KMS-11 (cell line): ENCODE measurements around the gene ABCA10.

Experiments used
- H2AFZ ChIP-seq: fragments of 200-600 bp; sonication (generic); 2 replicates; pipeline ENCODE4 v1.6.1; 2016; ENCODE audit warnings: antibody characterized with exemption, mixed run types, low read depth
- H3K27ac ChIP-seq: fragments of 200-600 bp; sonication (generic); 2 replicates; pipeline ENCODE4 v1.6.1; 2016; ENCODE audit warnings: mild to moderate bottlenecking, mixed run types
- H3K27me3 ChIP-seq: fragments of 200-600 bp; sonication (generic); 2 replicates; pipeline ENCODE4 v1.6.1; 2017; ENCODE audit warnings: mild to moderate bottlenecking, low read depth, mixed run types, moderate library complexity; ENCODE audit not compliant: insufficient read depth
- H3K36me3 ChIP-seq: fragments of 200-600 bp; sonication (generic); 2 replicates; pipeline ENCODE4 v1.6.1; 2017; ENCODE audit warnings: mild to moderate bottlenecking, mixed run types; ENCODE audit not compliant: insufficient read depth
- H3K4me1 ChIP-seq: fragments of 200-600 bp; sonication (generic); 2 replicates; pipeline ENCODE4 v1.6.1; 2016; ENCODE audit warnings: mild to moderate bottlenecking, low read depth, mixed run types; ENCODE audit not compliant: poor library complexity, severe bottlenecking
- H3K4me2 ChIP-seq: fragments of 200-600 bp; sonication (generic); 2 replicates; pipeline ENCODE4 v1.7.0; 2016; ENCODE audit warnings: mild to moderate bottlenecking, mixed run types
- H3K4me3 ChIP-seq: fragments of 200-600 bp; sonication (generic); IDR thresholded peaks from 2 replicates; pipeline ENCODE4 v1.6.1; 2017; ENCODE audit warnings: low read depth, low read length, mixed read lengths; ENCODE audit not compliant: insufficient read depth
- H3K79me2 ChIP-seq: fragments of 200-600 bp; sonication (generic); 2 replicates; pipeline ENCODE4 v1.6.1; 2016; ENCODE audit warnings: low read depth, mixed run types; ENCODE audit not compliant: insufficient read depth
- H3K9ac ChIP-seq: fragments of 200-600 bp; sonication (generic); 2 replicates; pipeline ENCODE4 v1.6.1; 2016; ENCODE audit warnings: mild to moderate bottlenecking, mixed run types
- H4K20me1 ChIP-seq: fragments of 200-600 bp; sonication (generic); 2 replicates; pipeline ENCODE4 v1.6.1; 2016; ENCODE audit warnings: mild to moderate bottlenecking, mixed run types; ENCODE audit not compliant: insufficient read depth
- CTCF ChIP-seq: fragments of 200-600 bp; sonication (generic); conservative IDR thresholded peaks from 2 replicates; pipeline ENCODE4 v1.6.1; 2017; ENCODE audit warnings: low read depth, mild to moderate bottlenecking, antibody characterized with exemption, low read length, moderate library complexity, mixed read lengths

Gene ABCA10

GRCh38 chr17:69187294-69187693 is 41.3 kb downstream of the ABCA10 start:
- no peak for TF ChIP-seq CTCF
- no peak overlapping the region for H3K4me2 ChIP-seq
- H3K4me1 ChIP-seq: no peaks in the 10 kb centered on the region
- no peaks in the 10 kb centered on the region for H3K36me3 ChIP-seq
- no peak overlapping the region for H3K9ac ChIP-seq
- H3K4me3 ChIP-seq: no peak overlapping the region
- no peaks in the 10 kb centered on the region for H3K79me2 ChIP-seq
- no peak overlapping the region for H3K27ac ChIP-seq
- no peaks in the 10 kb centered on the region for H3K27me3 ChIP-seq
- no peak overlapping the region for H2AFZ ChIP-seq
- no peaks in the 10 kb centered on the region for H4K20me1 ChIP-seq

GRCh38 chr17:69179227-69179952 is 49.2 kb downstream of the ABCA10 start:
- H3K4me3 ChIP-seq: no peak overlapping the region
- no peaks in the 10 kb centered on the region for H3K27me3 ChIP-seq
- no peaks in the 10 kb centered on the region for H3K36me3 ChIP-seq
- no peak for TF ChIP-seq CTCF
- H3K79me2 ChIP-seq: no peaks in the 10 kb centered on the region
- H3K4me1 ChIP-seq: no peaks in the 10 kb centered on the region
- H3K27ac ChIP-seq: no peak overlapping the region
- H2AFZ ChIP-seq: no peak overlapping the region
- no peak overlapping the region for H3K4me2 ChIP-seq
- H4K20me1 ChIP-seq: no peaks in the 10 kb centered on the region
- no peak overlapping the region for H3K9ac ChIP-seq

GRCh38 chr17:69176457-69176795 is 52.2 kb downstream of the ABCA10 start:
- H3K36me3 ChIP-seq: no peaks in the 10 kb centered on the region
- H3K4me3 ChIP-seq: no peak overlapping the region
- H3K79me2 ChIP-seq: no peaks in the 10 kb centered on the region
- H3K9ac ChIP-seq: no peak overlapping the region
- H4K20me1 ChIP-seq: no peaks in the 10 kb centered on the region
- H2AFZ ChIP-seq: no peak overlapping the region
- no peak overlapping the region for H3K4me2 ChIP-seq
- H3K4me1 ChIP-seq: no peaks in the 10 kb centered on the region
- no peak overlapping the region for H3K27ac ChIP-seq
- no peak for TF ChIP-seq CTCF
- H3K27me3 ChIP-seq: no peaks in the 10 kb centered on the region

GRCh38 chr17:69175625-69176456 is 52.8 kb downstream of the ABCA10 start:
- Histone ChIP-seq H3K79me2 (no peaks in the 10 kb centered on the region), H3K4me1 (no peaks in the 10 kb centered on the region), H4K20me1 (no peaks in the 10 kb centered on the region), H3K4me2 (no peak overlapping the region), H2AFZ (no peak overlapping the region), H3K9ac (no peak overlapping the region), H3K4me3 (no peak overlapping the region), H3K36me3 (no peaks in the 10 kb centered on the region), H3K27me3 (no peaks in the 10 kb centered on the region), H3K27ac (no peak overlapping the region)
- TF ChIP-seq CTCF: no peak
